HG03108 (cell line): Measurements from ENCODE around the gene CYP17A1.

Source experiments
- ATAC-seq: cut with Tn5 transposase; IDR thresholded peaks from one replicate; pipeline ENCODE4 v1.9.1; 2021; ENCODE audit warnings: moderate library complexity; ENCODE audit not compliant: unreplicated experiment

CYP17A1 gene

GRCh38 chr10:102811346-102811745, 25.9 kb downstream of the CYP17A1 start:
- ATAC-seq = no peak

GRCh38 chr10:102808380-102808779, 28.8 kb downstream of the CYP17A1 start:
- ATAC-seq = no peak

DNA sequence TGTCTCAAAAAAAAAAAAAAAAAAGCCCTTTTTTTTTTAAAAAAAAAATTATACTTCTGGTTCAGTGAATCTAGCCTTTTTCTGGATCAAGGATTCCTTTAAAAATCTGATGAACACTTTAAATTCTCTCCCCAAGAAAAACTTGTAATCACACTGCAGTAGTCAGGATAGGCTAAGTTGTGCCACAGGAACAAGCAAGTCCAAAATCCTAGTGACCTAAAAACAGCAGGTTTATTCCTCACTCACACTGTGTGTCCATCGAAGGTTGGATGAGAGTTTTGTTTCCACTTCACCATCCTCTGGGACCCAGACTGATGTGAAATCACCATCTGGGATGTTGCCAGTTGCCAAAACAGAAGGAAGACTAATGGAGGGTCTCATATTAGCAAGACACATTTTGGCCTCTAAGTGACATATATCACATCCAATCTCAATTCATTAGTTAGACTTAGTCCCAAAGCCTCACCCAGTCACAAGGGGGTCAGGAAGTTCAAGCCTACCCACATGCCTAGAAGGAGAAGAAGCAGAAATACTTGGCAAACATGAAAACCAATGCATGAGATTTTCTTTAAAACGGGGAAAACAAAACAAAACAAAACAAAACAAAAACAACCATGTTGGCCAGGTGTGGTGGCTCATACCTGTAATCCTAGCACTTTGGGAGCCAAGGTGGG, 32.7 kb downstream of the CYP17A1 start:
- no peak for ATAC-seq

- ATAC-seq = peak; percentile 66
These were observed 34.2 kb downstream of the CYP17A1 start for GRCh38 chr10:102802920-102803534.

GRCh38 chr10:102801978-102802377, 35.2 kb downstream of the CYP17A1 start:
- no peak for ATAC-seq

- ATAC-seq = no peak
These were observed 35.7 kb downstream of the CYP17A1 start for GRCh38 chr10:102801496-102801895.

- no peak for ATAC-seq
These were observed 36.4 kb downstream of the CYP17A1 start for GRCh38 chr10:102800611-102801335.

GRCh38 chr10:102799691-102800471, 37.3 kb downstream of the CYP17A1 start:
- ATAC-seq = no peak

DNA sequence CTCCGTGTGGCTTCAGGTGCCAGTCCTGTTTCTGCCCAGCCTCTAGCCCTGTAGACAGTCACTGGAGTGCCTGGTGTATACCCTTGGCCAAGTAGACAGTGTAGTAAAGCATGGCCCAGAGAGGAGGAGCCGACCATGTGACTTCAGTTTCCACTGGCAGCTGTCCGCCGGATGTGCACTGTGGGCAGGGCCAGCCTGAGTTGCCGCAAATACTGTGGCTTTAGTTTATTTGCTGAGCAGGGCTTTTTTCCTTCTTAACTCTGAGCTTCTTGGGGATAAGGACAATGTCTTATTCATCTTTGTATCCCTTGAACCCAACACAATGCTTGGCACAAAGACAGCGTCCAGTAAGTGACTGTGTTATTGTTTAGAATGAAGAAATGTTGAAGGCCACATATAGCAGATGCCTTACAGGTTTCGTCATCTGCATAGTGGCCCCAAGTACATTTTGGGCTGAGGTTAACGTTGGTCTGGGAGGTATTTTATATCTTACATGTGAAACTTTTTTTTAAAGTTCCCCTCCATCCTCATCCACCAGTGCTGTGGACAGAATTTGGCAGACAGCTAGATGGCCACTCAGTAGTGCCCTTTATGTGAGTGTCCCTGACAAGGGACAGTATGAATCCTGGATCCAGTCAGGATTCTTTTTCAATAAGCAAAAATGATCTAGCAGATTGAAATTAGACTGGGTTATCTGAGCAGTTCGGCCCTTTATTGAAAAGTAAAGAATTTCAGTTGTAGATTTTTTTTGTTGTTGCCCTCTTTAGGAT, 40.6 kb downstream of the CYP17A1 start:
- ATAC-seq = peak; percentile 99

DNA sequence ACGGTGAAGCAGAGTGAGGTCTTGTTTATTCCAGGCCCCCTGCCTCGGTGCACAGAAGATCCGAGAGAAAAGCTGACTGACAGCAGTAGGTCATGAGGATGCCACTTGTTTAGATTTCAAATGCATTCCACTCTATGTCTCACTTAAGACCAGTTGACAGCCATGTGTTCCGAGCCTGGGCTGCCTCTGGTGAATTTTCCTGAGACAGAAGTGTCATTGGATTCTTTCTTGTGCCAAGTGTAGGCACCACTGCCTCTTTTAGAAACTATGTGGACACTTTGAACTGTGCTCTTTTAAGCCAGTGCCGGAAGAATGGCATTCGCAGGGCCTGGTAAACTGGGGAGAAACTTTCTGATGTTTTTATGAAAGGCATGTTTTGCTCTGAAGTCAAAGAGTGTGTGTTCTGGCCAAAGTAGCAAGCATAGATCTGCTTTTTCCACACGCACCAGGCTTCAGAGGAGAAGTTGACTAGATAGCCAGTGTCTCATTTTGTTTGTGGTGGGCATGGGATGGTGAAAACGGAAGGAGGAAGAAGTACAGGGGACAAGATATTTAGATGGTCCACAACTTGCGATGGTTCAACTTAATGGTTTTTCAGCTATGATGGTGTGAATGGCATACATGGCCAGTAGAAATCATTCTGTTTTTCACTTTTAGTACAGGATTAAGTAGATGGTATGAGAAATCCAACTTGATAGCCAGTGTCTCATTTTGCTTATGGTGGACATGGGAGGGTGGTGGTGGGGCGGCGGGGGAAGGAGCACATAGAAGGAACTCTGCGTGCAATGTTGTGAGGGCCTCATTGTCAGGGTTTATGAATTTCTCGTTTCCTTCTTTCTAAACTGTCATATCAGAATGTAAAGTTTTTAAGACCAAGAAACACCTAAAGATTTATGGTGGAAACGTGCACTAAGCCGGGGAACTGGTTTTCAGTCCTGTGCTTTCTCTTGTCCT, 41.5 kb downstream of the CYP17A1 start:
- ATAC-seq = peak; percentile 22

GRCh38 chr10:102791754-102792395, 45.3 kb downstream of the CYP17A1 start:
- ATAC-seq = no peak

DNA sequence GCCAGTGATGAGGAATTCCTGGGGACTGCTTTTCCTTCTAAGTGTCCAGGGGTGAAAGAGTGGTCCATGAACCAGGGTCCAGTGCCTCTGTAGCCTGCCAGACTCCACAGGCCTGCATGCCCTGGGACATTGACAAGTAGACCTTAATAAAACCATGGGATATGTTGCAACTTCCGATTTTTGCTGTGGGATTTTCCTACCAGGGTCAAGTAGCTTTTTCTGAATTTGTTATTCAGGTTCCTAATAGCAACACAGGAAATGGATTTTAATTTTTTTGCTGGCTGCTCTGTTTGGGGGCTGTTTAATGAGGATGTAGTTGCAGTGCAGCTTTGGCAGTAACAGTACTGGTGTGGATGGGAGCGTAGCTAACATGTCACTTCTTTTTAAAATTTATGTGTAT, 51.4 kb downstream of the CYP17A1 start:
- ATAC-seq = no peak

DNA sequence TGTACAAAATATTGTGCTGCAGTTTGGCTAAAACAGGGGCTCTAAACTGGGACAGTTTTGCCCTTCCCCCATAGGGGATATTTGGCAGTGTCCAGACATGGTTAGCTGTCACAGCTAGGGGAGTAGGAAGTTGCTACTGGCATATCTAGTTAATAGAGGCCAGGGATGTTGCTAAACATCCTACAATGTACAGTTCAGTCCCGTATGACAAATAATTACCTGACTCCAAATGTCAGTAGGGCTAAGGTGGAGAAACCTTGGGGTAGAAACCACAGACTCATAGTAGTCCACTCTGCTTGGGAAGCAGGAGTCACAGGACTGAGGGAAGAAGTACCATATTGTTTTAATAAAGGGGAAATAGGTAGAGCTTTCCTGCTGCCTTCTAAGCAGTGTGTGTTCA, 53.6 kb downstream of the CYP17A1 start:
- no peak for ATAC-seq

DNA sequence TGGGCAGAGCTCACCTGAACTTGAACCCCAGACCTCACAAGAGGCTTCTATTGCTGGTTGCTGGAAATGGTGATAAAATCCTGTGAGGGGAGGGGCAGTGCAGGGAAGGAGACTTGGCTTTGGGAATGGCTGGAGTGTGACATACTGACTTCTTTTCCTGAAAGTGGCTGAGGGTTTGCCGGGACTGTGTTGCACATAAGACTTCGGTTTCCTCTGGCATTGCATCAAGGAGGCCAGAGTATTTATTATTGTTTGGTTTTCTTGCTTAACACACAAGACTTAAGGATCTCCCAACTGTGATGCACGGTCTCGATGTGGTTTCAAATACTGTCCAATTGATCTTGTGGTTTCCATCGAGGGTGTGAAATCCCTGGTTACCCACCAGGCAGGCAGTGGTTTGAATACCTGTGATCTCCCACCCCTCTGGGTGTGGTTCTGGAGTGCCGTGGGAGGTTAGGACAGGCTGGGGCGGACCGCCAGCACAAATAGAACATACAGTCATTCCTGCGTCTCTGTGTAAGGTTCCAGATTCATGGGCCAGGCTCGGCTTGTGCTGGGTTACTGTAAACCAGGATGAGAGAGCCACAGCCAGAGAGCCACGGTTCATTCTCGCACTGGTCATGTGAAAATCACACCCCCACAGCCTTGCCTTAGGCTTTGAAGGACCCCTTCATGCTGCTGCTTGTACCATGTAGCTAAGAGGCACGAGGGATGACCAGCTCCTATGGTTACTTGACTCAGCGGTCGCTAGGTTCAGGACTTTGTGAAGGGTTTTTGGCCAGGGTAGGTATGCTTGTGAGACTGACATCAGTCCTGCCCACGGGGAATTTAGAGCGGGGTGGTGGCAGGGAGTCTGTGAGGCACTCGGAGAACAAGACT, 54.3 kb downstream of the CYP17A1 start:
- no peak for ATAC-seq

GRCh38 chr10:102781921-102782557, 55.2 kb downstream of the CYP17A1 start:
- no peak for ATAC-seq

DNA sequence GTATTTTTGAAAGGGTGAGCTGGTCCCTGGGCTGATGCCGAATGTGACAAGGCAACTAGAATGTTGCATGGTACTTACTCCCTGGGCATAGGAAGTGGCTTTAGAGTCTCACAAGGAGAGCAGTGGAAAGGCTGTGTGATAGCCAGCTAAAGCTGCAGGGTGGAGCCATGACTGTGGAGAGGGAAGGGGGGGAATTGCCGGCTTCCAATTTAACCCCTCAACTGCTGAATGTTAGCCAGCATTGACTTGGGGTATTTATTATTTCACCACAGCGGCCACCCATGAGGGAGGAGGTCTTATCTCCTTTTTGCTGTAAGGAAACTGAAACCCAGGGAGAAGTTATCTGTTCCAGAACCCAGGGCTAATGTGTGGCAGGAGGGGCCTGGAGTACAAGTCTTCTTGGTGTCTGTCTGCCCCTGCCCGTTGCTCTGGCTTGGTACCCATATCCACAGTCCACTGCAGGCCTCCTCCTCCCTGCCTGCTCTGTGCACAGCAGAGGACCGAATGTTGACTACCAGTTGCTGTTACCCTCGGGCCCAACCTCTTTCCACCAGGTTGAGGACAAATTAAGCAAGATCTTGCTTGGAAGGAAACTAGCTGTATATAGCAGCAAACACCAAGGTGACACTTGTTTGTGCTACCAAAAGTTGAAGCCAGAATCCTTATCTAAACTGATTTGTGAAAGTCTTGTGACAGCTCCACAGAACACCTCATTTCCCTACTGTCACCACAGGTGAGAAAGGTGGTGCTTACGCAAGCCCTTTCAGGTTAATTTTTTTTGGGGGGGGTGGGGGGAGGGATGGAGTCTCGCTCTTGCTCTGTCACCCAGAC, 55.9 kb downstream of the CYP17A1 start:
- ATAC-seq = no peak
